Measurements from ENCODE around the gene TMEM147. TPM values are rescaled to one million over a fixed set of nuclear protein-coding genes. Genes with fewer than 3 reads are reported as not detected.

Gene TMEM147
- total and polyA plus RNA-seq, 2 of the 4 experiments (the other 2 are of a cell fraction), result 67.6 to 108 TPM

DNA sequence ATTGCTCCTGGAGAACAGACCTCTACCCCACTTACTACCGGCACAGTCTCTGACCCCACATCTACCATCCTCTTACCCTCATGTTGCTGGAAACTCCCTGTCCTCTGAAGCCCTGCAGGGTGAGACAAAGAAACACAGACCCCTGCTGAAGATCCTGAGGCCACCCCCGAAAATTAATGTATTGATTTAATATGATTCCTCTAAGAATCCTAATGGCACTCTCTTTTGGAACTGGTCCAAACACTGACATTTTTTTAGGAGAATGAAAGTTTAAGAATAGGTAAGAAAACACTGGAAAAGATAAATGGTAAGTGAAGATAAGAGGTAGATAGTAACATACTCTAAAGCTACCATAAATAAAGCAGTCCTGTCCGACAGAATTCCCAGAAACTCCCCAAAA is 37.3 kb upstream of the TMEM147 start:
- Histone ChIP-seq H3K4me2 (ENCODE audit: low read depth, low read length) (no peak overlapping the region), H3K9ac (ENCODE audit: low read depth, low read length) (no peak overlapping the region), H3K56ac (ENCODE audit: extremely low read depth, insufficient read depth, low read length) (no peak overlapping the region), H3K27me3 (ENCODE audit: control insufficient read depth, insufficient read depth, low read length) (peaks cover 79% of the 10 kb centered on the region), H2BK20ac (ENCODE audit: low read depth, low read length) (no peak overlapping the region), H3K23ac (ENCODE audit: low read depth, low read length) (no peak overlapping the region), H4K5ac (ENCODE audit: low read depth, low read length) (no peak overlapping the region), H3K9me3 (ENCODE audit: control insufficient read depth, insufficient read depth, low read length) (no peaks in the 10 kb centered on the region), H3K4me1 (ENCODE audit: control insufficient read depth, insufficient read depth, low read length) (no peaks in the 10 kb centered on the region; the same call in 1 of the 2 replicates), H4K20me1 (ENCODE audit: insufficient read depth, low read length) (no peaks in the 10 kb centered on the region), H3K4me3 (ENCODE audit: insufficient read depth, low read depth, low read length) (no peak overlapping the region), H3K79me1 (ENCODE audit: low read depth in 1 of 2, low read length in 2 of 2) (no peaks in the 10 kb centered on the region), H2BK5ac (ENCODE audit: low read depth, low read length, poor library complexity, severe bottlenecking) (no peak overlapping the region), H3K14ac (replicated peaks; ENCODE audit: low read depth, low read length) (no peak overlapping the region), H3K4ac (ENCODE audit: low read depth, low read length) (no peak overlapping the region), H3K27ac (ENCODE audit: insufficient read depth, low read length) (no peak overlapping the region), H3K9me1 (ENCODE audit: insufficient read depth, low read length) (no peaks in the 10 kb centered on the region; the same call in 1 of the 2 replicates), H2AK9ac (replicated peaks; ENCODE audit: low read depth, low read length, poor library complexity) (no peak overlapping the region), H2AFZ (replicated peaks; ENCODE audit: low read length, poor library complexity) (no peak overlapping the region), H2AK5ac (ENCODE audit: low read depth, low read length) (no peak overlapping the region), H2BK15ac (ENCODE audit: low read depth, low read length) (no peak overlapping the region), H4K8ac (ENCODE audit: low read depth in 2 of 2, low read length in 2 of 2) (no peak overlapping the region), H4K91ac (ENCODE audit: insufficient read depth, low read depth, low read length) (no peak overlapping the region), H3K36me3 (ENCODE audit: control insufficient read depth, insufficient read depth, low read length) (no peaks in the 10 kb centered on the region), H2BK120ac (ENCODE audit: low read depth, low read length) (no peak overlapping the region), H3K18ac (ENCODE audit: low read depth, low read length) (no peak overlapping the region)
- dilution Hi-C loops (cut with HindIII; ENCODE audit: low sequenced_read_pairs, unreplicated experiment) (no loop called here), intact Hi-C loops (cut with micrococcal nuclease) (no loop called here), in situ Hi-C loops (cut with MboI; ENCODE audit: low sequenced_read_pairs) (no loop called here)
- ChIA-PET POLR2A (ENCODE audit: unreplicated experiment) (no interaction called here), CTCF (interaction anchor here (1.3 kb wide), 1 partner anchor 13 kb away, joined by 5 read pairs; no protein-coding TSS in a partner anchor)
- ATAC-seq (ENCODE audit: low read depth) (no peak), DNase-seq (no peak)
- no CpG with 5 or more reads among the region's 3 CpGs for WGBS, 2 experiments (ENCODE audit: extremely low coverage in 2 of 2, insufficient read length in 1 of 2)
- BruUV-seq (replicated peaks), result no TSS peak
- TF ChIP-seq MXI1 (IDR thresholded peaks at IDR 0.05; ENCODE audit: borderline replicate concordance, low read depth, low read length) (no peak), POLR2A (IDR thresholded peaks at IDR 0.05; ENCODE audit: low read depth, low read length) (no peak), RAD21 (IDR thresholded peaks at IDR 0.05; ENCODE audit: low read length) (no peak), BHLHE40 (IDR thresholded peaks at IDR 0.05; ENCODE audit: low read depth, low read length) (no peak), SMC3 (IDR thresholded peaks at IDR 0.05; ENCODE audit: low read depth, low read length) (no peak), CHD1 (IDR thresholded peaks at IDR 0.05; ENCODE audit: low read depth, low read length) (no peak), NFE2L2 (IDR thresholded peaks at IDR 0.05; ENCODE audit: low read depth, low read length) (no peak), RFX5 (IDR thresholded peaks at IDR 0.05; ENCODE audit: low read depth, low read length) (no peak), FOS (IDR thresholded peaks at IDR 0.05; ENCODE audit: low read depth, low read length) (no peak), CEBPB (IDR thresholded peaks at IDR 0.05; ENCODE audit: low read depth, low read length) (no peak), MAZ (IDR thresholded peaks at IDR 0.05; ENCODE audit: borderline replicate concordance, low read depth, low read length) (no peak), MAFK (IDR thresholded peaks at IDR 0.05; ENCODE audit: low read depth, low read length) (no peak), RCOR1 (IDR thresholded peaks at IDR 0.05; ENCODE audit: insufficient replicate concordance, low read length) (no peak)
- TF ChIP-seq, protein P1, sequence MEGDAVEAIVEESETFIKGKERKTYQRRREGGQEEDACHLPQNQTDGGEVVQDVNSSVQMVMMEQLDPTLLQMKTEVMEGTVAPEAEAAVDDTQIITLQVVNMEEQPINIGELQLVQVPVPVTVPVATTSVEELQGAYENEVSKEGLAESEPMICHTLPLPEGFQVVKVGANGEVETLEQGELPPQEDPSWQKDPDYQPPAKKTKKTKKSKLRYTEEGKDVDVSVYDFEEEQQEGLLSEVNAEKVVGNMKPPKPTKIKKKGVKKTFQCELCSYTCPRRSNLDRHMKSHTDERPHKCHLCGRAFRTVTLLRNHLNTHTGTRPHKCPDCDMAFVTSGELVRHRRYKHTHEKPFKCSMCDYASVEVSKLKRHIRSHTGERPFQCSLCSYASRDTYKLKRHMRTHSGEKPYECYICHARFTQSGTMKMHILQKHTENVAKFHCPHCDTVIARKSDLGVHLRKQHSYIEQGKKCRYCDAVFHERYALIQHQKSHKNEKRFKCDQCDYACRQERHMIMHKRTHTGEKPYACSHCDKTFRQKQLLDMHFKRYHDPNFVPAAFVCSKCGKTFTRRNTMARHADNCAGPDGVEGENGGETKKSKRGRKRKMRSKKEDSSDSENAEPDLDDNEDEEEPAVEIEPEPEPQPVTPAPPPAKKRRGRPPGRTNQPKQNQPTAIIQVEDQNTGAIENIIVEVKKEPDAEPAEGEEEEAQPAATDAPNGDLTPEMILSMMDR (conservative IDR thresholded peaks at IDR 0.05; ENCODE audit: low read depth, low read length), result no peak
- TF ChIP-seq, protein P2, sequence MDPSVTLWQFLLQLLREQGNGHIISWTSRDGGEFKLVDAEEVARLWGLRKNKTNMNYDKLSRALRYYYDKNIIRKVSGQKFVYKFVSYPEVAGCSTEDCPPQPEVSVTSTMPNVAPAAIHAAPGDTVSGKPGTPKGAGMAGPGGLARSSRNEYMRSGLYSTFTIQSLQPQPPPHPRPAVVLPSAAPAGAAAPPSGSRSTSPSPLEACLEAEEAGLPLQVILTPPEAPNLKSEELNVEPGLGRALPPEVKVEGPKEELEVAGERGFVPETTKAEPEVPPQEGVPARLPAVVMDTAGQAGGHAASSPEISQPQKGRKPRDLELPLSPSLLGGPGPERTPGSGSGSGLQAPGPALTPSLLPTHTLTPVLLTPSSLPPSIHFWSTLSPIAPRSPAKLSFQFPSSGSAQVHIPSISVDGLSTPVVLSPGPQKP (IDR thresholded peaks at IDR 0.05; ENCODE audit: borderline replicate concordance, low read depth, low read length), result no peak
- TF ChIP-seq, protein P3, sequence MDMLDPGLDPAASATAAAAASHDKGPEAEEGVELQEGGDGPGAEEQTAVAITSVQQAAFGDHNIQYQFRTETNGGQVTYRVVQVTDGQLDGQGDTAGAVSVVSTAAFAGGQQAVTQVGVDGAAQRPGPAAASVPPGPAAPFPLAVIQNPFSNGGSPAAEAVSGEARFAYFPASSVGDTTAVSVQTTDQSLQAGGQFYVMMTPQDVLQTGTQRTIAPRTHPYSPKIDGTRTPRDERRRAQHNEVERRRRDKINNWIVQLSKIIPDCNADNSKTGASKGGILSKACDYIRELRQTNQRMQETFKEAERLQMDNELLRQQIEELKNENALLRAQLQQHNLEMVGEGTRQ (IDR thresholded peaks at IDR 0.05; ENCODE audit: low read depth, low read length), result no peak
